OCI-LY7 (cell line): Measurements from ENCODE around the gene AUTS2. TPM values are rescaled to one million over a fixed set of nuclear protein-coding genes. Genes with fewer than 3 reads are reported as not detected.

Experiments
- BruUV-seq: library from RNA; stranded (reverse); fragments of 400-500 nt; replicated peaks from 2 replicates; lab custom pipeline; 2021; lab: Mats Ljungman, UMichigan
- CTCF ChIA-PET: fragments of 300-600 bp; sonication (Branson Sonifier 250); formaldehyde crosslinking; loops from one replicate; lab custom pipeline; 2022; ENCODE audit warnings: antibody characterized with exemption; ENCODE audit not compliant: unreplicated experiment; lab: Charles Lee
- POLR2A ChIA-PET: fragments of 300-600 bp; sonication (Branson Sonifier 250); formaldehyde crosslinking; loops from one replicate; lab custom pipeline; 2022; ENCODE audit warnings: antibody characterized with exemption; lab: Charles Lee
- DNase-seq: peaks from one replicate; pipeline ENCODE4 v3.0.0-alpha.2; 2015; ENCODE audit warnings: low spot score
- H2AFZ ChIP-seq: fragments of 200-600 bp; sonication (generic), shearing (Covaris generic); 2 replicates; pipeline ENCODE4 v1.6.1; 2014; ENCODE audit warnings: mild to moderate bottlenecking, antibody characterized with exemption, low read length, moderate library complexity
- H3K27ac ChIP-seq: fragments of 200-600 bp; sonication (generic); 2 replicates; pipeline ENCODE4 v1.5.1; 2014; ENCODE audit warnings: mixed run types, low read depth, mild to moderate bottlenecking, moderate library complexity, low read length, inconsistent platforms; ENCODE audit not compliant: poor library complexity, severe bottlenecking
- H3K36me3 ChIP-seq: fragments of 200-600 bp; sonication (generic); 2 replicates; pipeline ENCODE4 v1.6.1; 2014; ENCODE audit warnings: mild to moderate bottlenecking, antibody characterized with exemption, low read length, moderate library complexity, mixed read lengths; ENCODE audit not compliant: insufficient read depth
- H3K4me1 ChIP-seq: fragments of 200-600 bp; sonication (generic); 2 replicates; pipeline ENCODE4 v1.5.1; 2014; ENCODE audit warnings: mild to moderate bottlenecking, low read length; ENCODE audit not compliant: insufficient read depth, poor library complexity, severe bottlenecking
- H3K4me2 ChIP-seq: fragments of 200-600 bp; sonication (generic); 2 replicates; pipeline ENCODE4 v1.6.1; 2014; ENCODE audit warnings: mild to moderate bottlenecking, low read length
- H3K4me3 ChIP-seq: fragments of 200-600 bp; sonication (generic); 2 replicates; pipeline ENCODE4 v1.5.1; 2014; ENCODE audit warnings: mild to moderate bottlenecking, low read depth, low read length; ENCODE audit not compliant: poor library complexity, severe bottlenecking
- H3K79me2 ChIP-seq: fragments of 200-600 bp; sonication (generic); 2 replicates; pipeline ENCODE4 v1.6.1; 2016; ENCODE audit warnings: low read depth, mild to moderate bottlenecking, low read length, moderate library complexity, mixed read lengths; ENCODE audit not compliant: insufficient read depth
- H3K9me2 ChIP-seq: fragments of 200-600 bp; sonication (generic); 2 replicates; pipeline ENCODE4 v1.6.1; 2016; ENCODE audit warnings: mild to moderate bottlenecking, low read length, mixed read lengths; ENCODE audit not compliant: insufficient read depth
- H3K9me3 ChIP-seq: fragments of 200-600 bp; sonication (generic); 2 replicates; pipeline ENCODE4 v1.6.1; 2014; ENCODE audit warnings: mild to moderate bottlenecking, mixed run types, low read length, mixed read lengths
- H4K20me1 ChIP-seq: fragments of 200-600 bp; sonication (generic); 2 replicates; pipeline ENCODE4 v1.6.1; 2014; ENCODE audit warnings: mild to moderate bottlenecking, antibody characterized with exemption, low read length, moderate library complexity, mixed read lengths; ENCODE audit not compliant: insufficient read depth
- EZH2phosphoT487 ChIP-seq: fragments of 200-600 bp; sonication (generic); IDR thresholded peaks from 2 replicates; pipeline ENCODE4 v1.6.1; 2018; ENCODE audit warnings: low read depth, borderline replicate concordance, mild to moderate bottlenecking, mixed run types, antibody characterized with exemption, low read length, moderate library complexity, mixed read lengths
- intact Hi-C: fragments of 100-400 bp; cut with micrococcal nuclease; formaldehyde crosslinking; loops from one replicate; pipeline ENCODE4 v1.10.0; 2022; ENCODE audit not compliant: unreplicated experiment
- total RNA-seq, 2 experiments: library from RNA; depleted of rRNA in 1 of 2; stranded (reverse); fragments of >200 nt in 1 of 2; shearing (Covaris generic) in 1 of 2; gene quantifications; 2 replicates each; pipeline ENCODE4 v1.2.3, GENCODE V29; 2014 to 2022
- TF ChIP-seq, protein P1 (sequence below): fragments of 200-600 bp; sonication (generic); conservative IDR thresholded peaks from 2 replicates; pipeline ENCODE4 v1.5.1; 2014; ENCODE audit warnings: mild to moderate bottlenecking, antibody characterized with exemption, low read length, moderate library complexity, mixed read lengths

Gene AUTS2
- total RNA-seq, 2 experiments from 2014 or later: 37.9 to 78.5 TPM

GRCh38 chr7:70383066-70383782, 784.9 kb downstream of the AUTS2 start:
- no TSS peak for BruUV-seq
- Histone ChIP-seq H3K27ac (no peak overlapping the region), H3K4me3 (no peak overlapping the region), H2AFZ (no peak overlapping the region), H3K79me2 (no peaks in the 10 kb centered on the region), H3K9me3 (no peaks in the 10 kb centered on the region), H3K4me1 (no peaks in the 10 kb centered on the region), H3K9me2 (no peaks in the 10 kb centered on the region), H4K20me1 (no peaks in the 10 kb centered on the region), H3K36me3 (no peaks in the 10 kb centered on the region), H3K4me2 (no peak overlapping the region)
- CTCF ChIA-PET: no interaction called here
- TF ChIP-seq EZH2phosphoT487: no peak
- TF ChIP-seq, protein P1, sequence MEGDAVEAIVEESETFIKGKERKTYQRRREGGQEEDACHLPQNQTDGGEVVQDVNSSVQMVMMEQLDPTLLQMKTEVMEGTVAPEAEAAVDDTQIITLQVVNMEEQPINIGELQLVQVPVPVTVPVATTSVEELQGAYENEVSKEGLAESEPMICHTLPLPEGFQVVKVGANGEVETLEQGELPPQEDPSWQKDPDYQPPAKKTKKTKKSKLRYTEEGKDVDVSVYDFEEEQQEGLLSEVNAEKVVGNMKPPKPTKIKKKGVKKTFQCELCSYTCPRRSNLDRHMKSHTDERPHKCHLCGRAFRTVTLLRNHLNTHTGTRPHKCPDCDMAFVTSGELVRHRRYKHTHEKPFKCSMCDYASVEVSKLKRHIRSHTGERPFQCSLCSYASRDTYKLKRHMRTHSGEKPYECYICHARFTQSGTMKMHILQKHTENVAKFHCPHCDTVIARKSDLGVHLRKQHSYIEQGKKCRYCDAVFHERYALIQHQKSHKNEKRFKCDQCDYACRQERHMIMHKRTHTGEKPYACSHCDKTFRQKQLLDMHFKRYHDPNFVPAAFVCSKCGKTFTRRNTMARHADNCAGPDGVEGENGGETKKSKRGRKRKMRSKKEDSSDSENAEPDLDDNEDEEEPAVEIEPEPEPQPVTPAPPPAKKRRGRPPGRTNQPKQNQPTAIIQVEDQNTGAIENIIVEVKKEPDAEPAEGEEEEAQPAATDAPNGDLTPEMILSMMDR: no peak
- intact Hi-C loops: no loop called here
- POLR2A ChIA-PET: interaction anchor here (0.8 to 1.4 kb wide), 3 partner anchors 13 to 121 kb away, joined by 3 to 8 read pairs (median 6); no protein-coding TSS in a partner anchor
- DNase-seq: no peak

- no peak for DNase-seq
- Histone ChIP-seq H3K27ac (no peak overlapping the region), H3K36me3 (no peaks in the 10 kb centered on the region), H3K4me2 (no peak overlapping the region), H3K79me2 (no peaks in the 10 kb centered on the region), H3K4me3 (no peak overlapping the region), H3K9me3 (no peaks in the 10 kb centered on the region), H3K4me1 (no peaks in the 10 kb centered on the region), H4K20me1 (no peaks in the 10 kb centered on the region), H3K9me2 (no peaks in the 10 kb centered on the region), H2AFZ (no peak overlapping the region)
- CTCF ChIA-PET: no interaction called here
- POLR2A ChIA-PET: interaction anchor here (0.6 to 1.4 kb wide), 2 partner anchors 12 to 68 kb away, joined by 4 to 6 read pairs; no protein-coding TSS in a partner anchor
- no TSS peak for BruUV-seq
- no peak for TF ChIP-seq EZH2phosphoT487
- TF ChIP-seq, protein P1: no peak
- intact Hi-C loops: no loop called here
These were observed 785.7 kb downstream of the AUTS2 start for GRCh38 chr7:70384024-70384423.

GRCh38 chr7:70384891-70385290, 786.6 kb downstream of the AUTS2 start:
- DNase-seq: no peak
- H3K4me2 ChIP-seq: no peak overlapping the region
- intact Hi-C loops: no loop called here
- H3K4me3 ChIP-seq: no peak overlapping the region
- TF ChIP-seq, protein P1: no peak
- no peak for TF ChIP-seq EZH2phosphoT487
- H3K36me3 ChIP-seq: no peaks in the 10 kb centered on the region
- H3K9me2 ChIP-seq: no peaks in the 10 kb centered on the region
- no peak overlapping the region for H2AFZ ChIP-seq
- no peaks in the 10 kb centered on the region for H3K79me2 ChIP-seq
- CTCF ChIA-PET: no interaction called here
- H3K4me1 ChIP-seq: no peaks in the 10 kb centered on the region
- BruUV-seq: no TSS peak
- H3K9me3 ChIP-seq: no peaks in the 10 kb centered on the region
- POLR2A ChIA-PET: interaction anchor here (0.6 kb wide), 1 partner anchor 68 kb away, joined by 4 read pairs; no protein-coding TSS in a partner anchor
- H4K20me1 ChIP-seq: no peaks in the 10 kb centered on the region
- H3K27ac ChIP-seq: no peak overlapping the region
